Spleen (tissue), 7 donors: ENCODE data around the gene CORIN.

ENCODE experiments used
- CTCF ChIP-seq, 11 experiments: fragments of 200-600 bp in 7 of 11; fragments of 450-650 bp in 4 of 11; sonication (generic) in 4 of 11; IDR thresholded peaks in 8 of 11; conservative IDR thresholded peaks in 3 of 11; 1 replicate in 7 of 11; 2 replicates in 4 of 11; pipeline versions ENCODE4 v1.4.0 to v1.8.0; 2016 to 2021; ENCODE audit warnings: antibody characterized with exemption in 11 of 11, inconsistent platforms in 4 of 11, mild to moderate bottlenecking in 1 of 11
- POLR2A ChIP-seq, 3 donors: fragments of 450-650 bp; IDR thresholded peaks; one replicate each; pipeline ENCODE4 v1.5.1; 2017; ENCODE audit warnings: antibody characterized with exemption in 3 of 3, mild to moderate bottlenecking in 1 of 3
- donor health status: DM: no; HTN: no; CAD: no; lungs with moderate emphysema.
- donor health status: DM: no; HTN: no; CAD: no.
- donor health status: DM: no; HTN: no; CAD: no.

DNA sequence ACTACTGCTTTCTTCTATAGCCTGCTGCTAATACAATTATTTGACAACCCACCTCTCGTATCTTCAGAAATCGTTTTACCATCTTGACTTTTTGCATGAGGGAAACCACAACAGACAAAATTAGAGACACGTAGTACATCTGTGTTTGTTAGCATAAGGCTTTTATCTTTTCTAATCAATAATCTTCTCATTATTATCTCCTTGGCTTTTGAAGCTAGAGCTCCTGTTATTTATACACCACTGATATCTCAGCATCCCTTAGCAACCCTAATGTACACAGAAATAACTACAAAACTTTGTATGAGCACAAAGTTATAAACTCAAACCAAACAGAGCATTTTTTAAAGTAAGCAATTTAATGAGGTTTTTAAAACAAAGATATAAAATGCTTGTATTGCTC lies 39.7 kb downstream of the CORIN start:
- TF ChIP-seq POLR2A (IDR thresholded peaks at IDR 0.05) (no peak), CTCF (IDR thresholded peaks at IDR 0.05 in 8 of 11, conservative IDR thresholded peaks at IDR 0.05 in 3 of 11) (no peak)
